Measurements from ENCODE around the gene KLHL18. TPM values are rescaled to one million over a fixed set of nuclear protein-coding genes. Genes with fewer than 3 reads are reported as not detected.

The KLHL18 gene
- total and polyA plus RNA-seq, 2 of the 4 experiments (the other 2 are of a cell fraction), result 29.1 to 76.2 TPM

DNA sequence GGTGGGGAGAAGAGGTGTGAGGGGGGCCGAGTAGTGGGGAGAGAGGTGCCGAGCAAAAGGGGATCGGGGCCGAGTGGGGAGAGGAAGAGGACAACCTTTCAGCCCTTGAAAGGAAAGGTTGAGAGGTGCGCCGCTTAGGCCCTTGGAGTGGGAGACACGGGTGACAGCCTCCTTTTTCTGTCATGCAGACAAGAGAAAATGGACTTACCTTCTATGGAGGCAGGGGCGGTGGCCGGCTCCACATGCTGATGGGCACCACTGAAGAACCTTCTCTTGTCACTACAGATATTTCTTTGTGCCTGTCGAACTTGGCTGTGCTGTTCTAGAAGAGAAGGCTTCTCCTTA, 421 bp downstream of the KLHL18 start:
- Histone ChIP-seq H3K4me3 (ENCODE audit: insufficient read depth, low read depth, low read length) (peak overlapping the region; percentile 60), H3K56ac (ENCODE audit: extremely low read depth, insufficient read depth, low read length) (peak overlapping the region; percentile 61), H3K27ac (ENCODE audit: insufficient read depth, low read length) (peak overlapping the region; percentile 94), H2BK20ac (ENCODE audit: low read depth, low read length) (no peak overlapping the region), H4K5ac (ENCODE audit: low read depth, low read length) (no peak overlapping the region), H3K4me1 (ENCODE audit: control insufficient read depth, insufficient read depth, low read length) (peaks cover 4% of the 10 kb centered on the region; the same call in 1 of the 2 replicates), H3K27me3 (ENCODE audit: control insufficient read depth, insufficient read depth, low read length) (no peaks in the 10 kb centered on the region), H4K91ac (ENCODE audit: insufficient read depth, low read depth, low read length) (0 out of 2 replicates have a peak overlapping the region, but pooled peaks have one; percentile 51), H3K14ac (replicated peaks; ENCODE audit: low read depth, low read length) (peak overlapping the region; percentile 29; the same call in 1 of the 2 replicates), H2AK9ac (replicated peaks; ENCODE audit: low read depth, low read length, poor library complexity) (no peak overlapping the region), H2BK120ac (ENCODE audit: low read depth, low read length) (no peak overlapping the region), H4K20me1 (ENCODE audit: insufficient read depth, low read length) (peaks cover 10% of the 10 kb centered on the region), H3K4me2 (ENCODE audit: low read depth, low read length) (peak overlapping the region; percentile 87), H3K9me3 (ENCODE audit: control insufficient read depth, insufficient read depth, low read length) (no peaks in the 10 kb centered on the region), H3K23ac (ENCODE audit: low read depth, low read length) (peak overlapping the region; percentile 9; the same call in 1 of the 2 replicates), H3K9me1 (ENCODE audit: insufficient read depth, low read length) (peaks cover 8% of the 10 kb centered on the region), H4K8ac (ENCODE audit: low read depth in 2 of 2, low read length in 2 of 2) (peak overlapping the region; percentile 92; a peak in 3 of 4 replicates), H2AFZ (replicated peaks; ENCODE audit: low read length, poor library complexity) (peak overlapping the region; percentile 95), H2BK5ac (ENCODE audit: low read depth, low read length, poor library complexity, severe bottlenecking) (peak overlapping the region; percentile 8), H2BK15ac (ENCODE audit: low read depth, low read length) (no peak overlapping the region), H3K18ac (ENCODE audit: low read depth, low read length) (no peak overlapping the region), H3K36me3 (ENCODE audit: control insufficient read depth, insufficient read depth, low read length) (peaks cover 3% of the 10 kb centered on the region), H3K79me1 (ENCODE audit: low read depth in 1 of 2, low read length in 2 of 2) (peaks cover 24 to 61% of the 10 kb centered on the region in 2 experiments; a peak in 3 of 4 replicates), H3K9ac (ENCODE audit: low read depth, low read length) (peak overlapping the region; percentile 92), H2AK5ac (ENCODE audit: low read depth, low read length) (peak overlapping the region; percentile 72; the same call in 1 of the 2 replicates), H3K4ac (ENCODE audit: low read depth, low read length) (peak overlapping the region; percentile 38; the same call in 1 of the 2 replicates)
- ChIA-PET CTCF (no interaction called here), POLR2A (ENCODE audit: unreplicated experiment) (interaction anchor here (1.0 kb wide), 1 partner anchor 13 kb away, joined by 3 read pairs; no protein-coding TSS in a partner anchor)
- ATAC-seq (ENCODE audit: low read depth) (peak; percentile 13), DNase-seq (no peak)
- intact Hi-C loops (cut with micrococcal nuclease), result no loop called here
- 0% methylated on average over 4 of the region's 10 CpGs; no CpG with 5 or more reads in 1 of the 2 experiments for WGBS, 2 experiments (ENCODE audit: extremely low coverage in 2 of 2, insufficient read length in 1 of 2)
- TF ChIP-seq, protein P1, sequence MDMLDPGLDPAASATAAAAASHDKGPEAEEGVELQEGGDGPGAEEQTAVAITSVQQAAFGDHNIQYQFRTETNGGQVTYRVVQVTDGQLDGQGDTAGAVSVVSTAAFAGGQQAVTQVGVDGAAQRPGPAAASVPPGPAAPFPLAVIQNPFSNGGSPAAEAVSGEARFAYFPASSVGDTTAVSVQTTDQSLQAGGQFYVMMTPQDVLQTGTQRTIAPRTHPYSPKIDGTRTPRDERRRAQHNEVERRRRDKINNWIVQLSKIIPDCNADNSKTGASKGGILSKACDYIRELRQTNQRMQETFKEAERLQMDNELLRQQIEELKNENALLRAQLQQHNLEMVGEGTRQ (IDR thresholded peaks at IDR 0.05; ENCODE audit: low read depth, low read length), result no peak
- TF ChIP-seq BHLHE40 (IDR thresholded peaks at IDR 0.05; ENCODE audit: low read depth, low read length) (no peak), CHD1 (IDR thresholded peaks at IDR 0.05; ENCODE audit: low read depth, low read length) (no peak), CEBPB (IDR thresholded peaks at IDR 0.05; ENCODE audit: low read depth, low read length) (no peak), RCOR1 (IDR thresholded peaks at IDR 0.05; ENCODE audit: insufficient replicate concordance, low read length) (no peak)
- dilution Hi-C loops (cut with HindIII; ENCODE audit: low sequenced_read_pairs, unreplicated experiment), result no loop called here
- in situ Hi-C loops (cut with MboI; ENCODE audit: low sequenced_read_pairs), result no loop called here
- BruUV-seq (replicated peaks), result no TSS peak

All from IMR-90 (cell line).